K562 (cell line): Measurements from ENCODE around the gene RPL7A. TPM values are rescaled to one million over a fixed set of nuclear protein-coding genes. Genes with fewer than 3 reads are reported as not detected.

Source experiments
- ATAC-seq: fragments of 200-7000 bp; cut with Tn5 transposase; 3 replicates; pipeline ENCODE4 v1.9.1; 2020; ENCODE audit warnings: moderate library complexity
- BruUV-seq: library from RNA; stranded (reverse); fragments of 400-500 nt; replicated peaks from 2 replicates; lab custom pipeline; 2021; lab: Mats Ljungman, UMichigan
- CTCF ChIA-PET: fragments of 300-600 bp; formaldehyde crosslinking; extraction: SDS; loops from one replicate; lab custom pipeline; 2021; ENCODE audit warnings: low intra/inter-chr PET ratio; lab: Yijun Ruan, JAX
- POLR2A ChIA-PET: fragments of 300-600, 350-650 bp; sonication (Branson Sonifier 250); formaldehyde crosslinking; extraction: SDS; loops from one replicate; lab custom pipeline; 2021; ENCODE audit warnings: antibody characterized with exemption, inconsistent platforms; lab: Yijun Ruan, JAX
- DNase-seq, 4 experiments: peaks; one replicate each; pipeline versions ENCODE4 v3.0.0 to v3.0.0-alpha.2; 2011 to 2018; ENCODE audit warnings: low spot score in 3 of 4, mixed read lengths in 3 of 4; ENCODE audit errors: extremely low read depth in 1 of 4
- FAIRE-seq: peaks from 2 replicates; lab custom pipeline; 2011; peaks lifted over from hg19 to GRCh38; lab: Jason Lieb, UNC
- H2AFZ ChIP-seq: 2 replicates; pipeline ENCODE4 v1.6.0; 2011; ENCODE audit warnings: low read depth, low read length, control low read depth, inconsistent platforms
- H3K27ac ChIP-seq: fragments of 200-600 bp; 3 replicates; pipeline ENCODE4 v1.8.0; 2011; ENCODE audit warnings: low read depth, mild to moderate bottlenecking, control low read depth, inconsistent platforms, low read length, moderate library complexity, mixed read lengths; ENCODE audit errors: extremely low read depth
- H3K27me3 ChIP-seq, 2 experiments: fragments of 300-600 bp in 1 of 2; 2 replicates in 1 of 2; 3 replicates in 1 of 2; pipeline versions ENCODE4 v1.6.0 to v1.8.0; 2011; ENCODE audit warnings: inconsistent platforms in 2 of 2, low read length in 2 of 2, mild to moderate bottlenecking in 1 of 2, mixed read lengths in 1 of 2, moderate library complexity in 1 of 2; ENCODE audit not compliant: control insufficient read depth in 2 of 2, insufficient read depth in 2 of 2
- H3K36me3 ChIP-seq: fragments of 300-600 bp; 3 replicates; pipeline ENCODE4 v1.8.0; 2011; ENCODE audit warnings: mild to moderate bottlenecking, low read length, inconsistent platforms; ENCODE audit not compliant: control insufficient read depth, insufficient read depth
- H3K4me1 ChIP-seq, 2 experiments: fragments of 200-600 bp in 1 of 2; replicated peaks in 1 of 2; 2 replicates in 1 of 2; 3 replicates in 1 of 2; pipeline versions ENCODE4 v1.5.1 to v1.8.0; 2011; ENCODE audit warnings: inconsistent platforms in 2 of 2, low read length in 2 of 2, mild to moderate bottlenecking in 1 of 2, mixed read lengths in 1 of 2, moderate library complexity in 1 of 2; ENCODE audit not compliant: control insufficient read depth in 2 of 2, insufficient read depth in 2 of 2
- H3K4me2 ChIP-seq: 2 replicates; pipeline ENCODE4 v1.6.1; 2011; ENCODE audit warnings: low read length, control low read depth, inconsistent platforms, mixed read lengths; ENCODE audit not compliant: insufficient read depth
- H3K4me3 ChIP-seq: fragments of 200-600 bp; sonication (generic), shearing (Covaris generic); 2 replicates; pipeline ENCODE4 v1.5.1; 2016; ENCODE audit warnings: control low read depth, inconsistent platforms
- H3K79me2 ChIP-seq: fragments of 200-600 bp; 3 replicates; pipeline ENCODE4 v1.8.0; 2011; ENCODE audit warnings: low read length, inconsistent platforms; ENCODE audit not compliant: control insufficient read depth, insufficient read depth
- H3K9ac ChIP-seq, 2 experiments: 2 replicates each; pipeline versions ENCODE4 v1.6.0 to v1.6.1; 2011; ENCODE audit warnings: low read depth in 2 of 2, low read length in 2 of 2, control low read depth in 1 of 2, inconsistent platforms in 1 of 2, mild to moderate bottlenecking in 1 of 2, mixed read lengths in 1 of 2; ENCODE audit not compliant: insufficient read depth in 1 of 2
- H3K9me1 ChIP-seq: one replicate; pipeline ENCODE4 v1.6.0; 2011; ENCODE audit warnings: inconsistent platforms, mild to moderate bottlenecking, low read length, moderate library complexity; ENCODE audit not compliant: control insufficient read depth, insufficient read depth
- H3K9me3 ChIP-seq: replicated peaks from 2 replicates; pipeline ENCODE4 v1.5.1; 2011; ENCODE audit warnings: low read depth, low read length, inconsistent platforms; ENCODE audit not compliant: control insufficient read depth, insufficient read depth
- H4K20me1 ChIP-seq: replicated peaks from 2 replicates; pipeline ENCODE4 v1.6.1; 2011; ENCODE audit warnings: low read length, inconsistent platforms, mixed read lengths; ENCODE audit not compliant: control insufficient read depth, insufficient read depth
- CBX2 ChIP-seq: fragments of 200-600 bp; sonication (generic); IDR thresholded peaks from one replicate; pipeline ENCODE4 v1.6.1; 2012; ENCODE audit warnings: mild to moderate bottlenecking, low read length, inconsistent platforms; ENCODE audit not compliant: insufficient read depth, poor library complexity, severe bottlenecking
- CHD1 ChIP-seq: fragments of 200-600 bp; sonication (generic); IDR thresholded peaks from one replicate; pipeline ENCODE4 v1.6.1; 2012; ENCODE audit warnings: mild to moderate bottlenecking, moderate library complexity, low read length, inconsistent platforms
- FOXJ2 ChIP-seq: fragments of 200-800 bp; sonication (Bioruptor generic); IDR thresholded peaks from 2 replicates; pipeline ENCODE4 v1.6.1; 2016; ENCODE audit warnings: missing genetic modification characterization, missing compliant biosample characterization
- HDAC2 ChIP-seq: fragments of 450-650 bp; IDR thresholded peaks from 2 replicates; pipeline ENCODE4 v1.6.1; 2016; ENCODE audit warnings: mild to moderate bottlenecking
- KDM5B ChIP-seq: fragments of 200-600 bp; sonication (generic); IDR thresholded peaks from 2 replicates; pipeline ENCODE4 v1.6.1; 2012; ENCODE audit warnings: low read depth, mild to moderate bottlenecking, moderate library complexity, low read length, control low read depth, inconsistent platforms; ENCODE audit not compliant: insufficient replicate concordance
- NCOA1 ChIP-seq: fragments of 450-650 bp; IDR thresholded peaks from 2 replicates; pipeline ENCODE4 v1.6.1; 2016; ENCODE audit warnings: low read depth
- NFYB ChIP-seq: IDR thresholded peaks from 2 replicates; pipeline ENCODE4 v1.6.1; 2011; ENCODE audit warnings: mild to moderate bottlenecking, moderate library complexity; ENCODE audit not compliant: insufficient read length; ENCODE audit errors: extremely low read depth
- POLR2AphosphoS5 ChIP-seq: IDR thresholded peaks from 2 replicates; pipeline ENCODE4 v1.6.1; 2011; ENCODE audit warnings: mild to moderate bottlenecking, low read depth, low read length, moderate library complexity; ENCODE audit not compliant: control insufficient read depth, insufficient read depth
- ZFX ChIP-seq: sonication (generic); formaldehyde crosslinking; IDR thresholded peaks from 2 replicates; pipeline ENCODE4 v1.8.0; 2022; ENCODE audit warnings: mild to moderate bottlenecking, missing genetic modification reagents, moderate library complexity
- ZNF212 ChIP-seq: fragments of 450-650 bp; formaldehyde crosslinking; IDR thresholded peaks from 2 replicates; pipeline ENCODE4 v1.4.0; 2020; ENCODE audit warnings: mild to moderate bottlenecking
- WGBS: fragments of 100-300 bp; shearing (Covaris generic); methylation state at CpG from one replicate; pipeline ENCODE4 v1.1.6; 2016; ENCODE audit warnings: low coverage, mixed read lengths; ENCODE audit not compliant: insufficient coverage; ENCODE audit errors: missing lambda C conversion rate; 5-methylcytosine and 5-hydroxymethylcytosine counted together
- in situ Hi-C: fragments of 300-500 bp; cut with MboI; formaldehyde crosslinking; loops from 4 replicates; pipeline ENCODE4 v1.15.0; 2018; ENCODE audit warnings: inconsistent platforms, mixed read lengths
- intact Hi-C: fragments of 100-400 bp; cut with micrococcal nuclease; formaldehyde crosslinking; loops from 2 replicates; pipeline ENCODE4 v1.14.2; 2022
- polyA plus RNA-seq, 8 experiments: library from polyadenylated mRNA; depleted of rRNA in 4 of 8; stranded (reverse) in 5 of 8; unstranded in 3 of 8; fragments of >200 nt; fragmentation: Nextera tagmentation in 2 of 8; fragmentation: Illumina TruSeq in 1 of 8; extraction: Ambion mirVana in 2 of 8; extraction: Trizol in 1 of 8; gene quantifications; 2 replicates each; pipeline versions ENCODE4 v1.2.1 to v1.2.3, GENCODE V29; 2011 to 2014; ENCODE audit warnings: inconsistent platforms in 1 of 8, missing spikeins in 1 of 8
- total RNA-seq, 7 experiments: library from RNA; depleted of rRNA in 6 of 7; stranded (reverse); fragments of >200 nt in 6 of 7; fragmentation: Illumina TruSeq in 2 of 7; extraction: Trizol in 2 of 7; gene quantifications; 2 replicates each; pipeline versions ENCODE4 v1.2.1 to v1.2.3, GENCODE V29; 2011 to 2021; ENCODE audit warnings: low replicate concordance in 1 of 7
- TF ChIP-seq, protein P1 (sequence below): IDR thresholded peaks from 2 replicates; pipeline ENCODE4 v1.6.1; 2011; ENCODE audit warnings: borderline replicate concordance, low read depth, mild to moderate bottlenecking, moderate library complexity, low read length; ENCODE audit not compliant: insufficient read depth, poor library complexity, severe bottlenecking
- TF ChIP-seq, protein P2 (sequence below): sonication (generic); formaldehyde crosslinking; IDR thresholded peaks from 2 replicates; pipeline ENCODE4 v1.8.1; 2023; ENCODE audit warnings: mild to moderate bottlenecking, missing genetic modification reagents
- TF ChIP-seq, protein P3 (sequence below): sonication (generic); formaldehyde crosslinking; IDR thresholded peaks from 2 replicates; pipeline ENCODE4 v1.8.1; 2023; ENCODE audit warnings: mild to moderate bottlenecking, missing genetic modification reagents
- TF ChIP-seq, protein P4 (sequence below): fragments of 250-450 bp; sonication (Bioruptor Pico); IDR thresholded peaks from 2 replicates; pipeline ENCODE4 v1.9.0; 2021; ENCODE audit warnings: mild to moderate bottlenecking, inconsistent platforms

The RPL7A gene
- total and polyA plus RNA-seq, 9 of the 15 experiments (the other 6 are each of a cell fraction or from before 2014, with no cell fraction given) = 1,935 to 3,760 (median 2,652) TPM

DNA sequence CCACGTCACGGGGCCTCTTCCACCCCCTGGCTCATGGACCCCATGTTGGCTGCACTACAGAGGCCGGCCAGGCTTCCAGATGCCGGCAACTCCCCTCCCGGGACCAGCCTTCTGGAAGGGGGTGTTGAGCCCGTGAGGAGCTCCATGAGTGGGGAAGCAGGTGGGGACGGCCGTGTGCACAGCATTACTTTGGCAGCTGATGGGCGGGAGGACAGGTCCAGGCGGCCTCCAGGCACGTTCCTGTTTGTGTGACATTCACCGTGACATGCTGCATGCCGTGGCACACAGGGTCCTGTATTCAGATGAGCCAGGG, 43.9 kb upstream of the RPL7A start:
- Histone ChIP-seq H3K4me1 (peaks cover 3 to 20% of the 10 kb centered on the region in 2 experiments; a peak in 3 of 5 replicates), H3K9ac (no peak overlapping the region), H2AFZ (no peak overlapping the region), H3K27me3 (peaks cover 0 to 7% of the 10 kb centered on the region in 2 experiments; a peak in 1 of 5 replicates), H3K27ac (no peak overlapping the region), H3K4me3 (no peak overlapping the region), H3K4me2 (no peak overlapping the region), H3K36me3 (no peaks in the 10 kb centered on the region), H4K20me1 (no peaks in the 10 kb centered on the region), H3K79me2 (no peaks in the 10 kb centered on the region), H3K9me3 (peaks cover under 1% of the 10 kb centered on the region; the same call in 1 of the 2 replicates), H3K9me1 (no peaks in the 10 kb centered on the region)
- POLR2A ChIA-PET = no interaction called here
- no peak for FAIRE-seq
- 34% methylated on average over 11 of the region's 13 CpGs for WGBS
- DNase-seq = no peak
- CTCF ChIA-PET = no interaction called here
- no TSS peak for BruUV-seq
- ATAC-seq = no peak
- intact Hi-C loops = no loop called here
- in situ Hi-C loops = no loop called here
- TF ChIP-seq, protein P1, sequence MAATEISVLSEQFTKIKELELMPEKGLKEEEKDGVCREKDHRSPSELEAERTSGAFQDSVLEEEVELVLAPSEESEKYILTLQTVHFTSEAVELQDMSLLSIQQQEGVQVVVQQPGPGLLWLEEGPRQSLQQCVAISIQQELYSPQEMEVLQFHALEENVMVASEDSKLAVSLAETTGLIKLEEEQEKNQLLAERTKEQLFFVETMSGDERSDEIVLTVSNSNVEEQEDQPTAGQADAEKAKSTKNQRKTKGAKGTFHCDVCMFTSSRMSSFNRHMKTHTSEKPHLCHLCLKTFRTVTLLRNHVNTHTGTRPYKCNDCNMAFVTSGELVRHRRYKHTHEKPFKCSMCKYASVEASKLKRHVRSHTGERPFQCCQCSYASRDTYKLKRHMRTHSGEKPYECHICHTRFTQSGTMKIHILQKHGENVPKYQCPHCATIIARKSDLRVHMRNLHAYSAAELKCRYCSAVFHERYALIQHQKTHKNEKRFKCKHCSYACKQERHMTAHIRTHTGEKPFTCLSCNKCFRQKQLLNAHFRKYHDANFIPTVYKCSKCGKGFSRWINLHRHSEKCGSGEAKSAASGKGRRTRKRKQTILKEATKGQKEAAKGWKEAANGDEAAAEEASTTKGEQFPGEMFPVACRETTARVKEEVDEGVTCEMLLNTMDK = no peak
- no peak for TF ChIP-seq NCOA1
- TF ChIP-seq KDM5B = no peak
- TF ChIP-seq, protein P2, sequence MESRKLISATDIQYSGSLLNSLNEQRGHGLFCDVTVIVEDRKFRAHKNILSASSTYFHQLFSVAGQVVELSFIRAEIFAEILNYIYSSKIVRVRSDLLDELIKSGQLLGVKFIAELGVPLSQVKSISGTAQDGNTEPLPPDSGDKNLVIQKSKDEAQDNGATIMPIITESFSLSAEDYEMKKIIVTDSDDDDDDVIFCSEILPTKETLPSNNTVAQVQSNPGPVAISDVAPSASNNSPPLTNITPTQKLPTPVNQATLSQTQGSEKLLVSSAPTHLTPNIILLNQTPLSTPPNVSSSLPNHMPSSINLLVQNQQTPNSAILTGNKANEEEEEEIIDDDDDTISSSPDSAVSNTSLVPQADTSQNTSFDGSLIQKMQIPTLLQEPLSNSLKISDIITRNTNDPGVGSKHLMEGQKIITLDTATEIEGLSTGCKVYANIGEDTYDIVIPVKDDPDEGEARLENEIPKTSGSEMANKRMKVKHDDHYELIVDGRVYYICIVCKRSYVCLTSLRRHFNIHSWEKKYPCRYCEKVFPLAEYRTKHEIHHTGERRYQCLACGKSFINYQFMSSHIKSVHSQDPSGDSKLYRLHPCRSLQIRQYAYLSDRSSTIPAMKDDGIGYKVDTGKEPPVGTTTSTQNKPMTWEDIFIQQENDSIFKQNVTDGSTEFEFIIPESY (CRISPR knock-in tag) = no peak
- TF ChIP-seq NFYB = no peak
- no peak for TF ChIP-seq CBX2
- TF ChIP-seq ZNF212 (CRISPR knock-in tag) = no peak
- no peak for TF ChIP-seq HDAC2
- TF ChIP-seq CHD1 = no peak
- no peak for TF ChIP-seq POLR2AphosphoS5
- no peak for TF ChIP-seq ZFX
- no peak for TF ChIP-seq FOXJ2 (tag)
- TF ChIP-seq, protein P3, sequence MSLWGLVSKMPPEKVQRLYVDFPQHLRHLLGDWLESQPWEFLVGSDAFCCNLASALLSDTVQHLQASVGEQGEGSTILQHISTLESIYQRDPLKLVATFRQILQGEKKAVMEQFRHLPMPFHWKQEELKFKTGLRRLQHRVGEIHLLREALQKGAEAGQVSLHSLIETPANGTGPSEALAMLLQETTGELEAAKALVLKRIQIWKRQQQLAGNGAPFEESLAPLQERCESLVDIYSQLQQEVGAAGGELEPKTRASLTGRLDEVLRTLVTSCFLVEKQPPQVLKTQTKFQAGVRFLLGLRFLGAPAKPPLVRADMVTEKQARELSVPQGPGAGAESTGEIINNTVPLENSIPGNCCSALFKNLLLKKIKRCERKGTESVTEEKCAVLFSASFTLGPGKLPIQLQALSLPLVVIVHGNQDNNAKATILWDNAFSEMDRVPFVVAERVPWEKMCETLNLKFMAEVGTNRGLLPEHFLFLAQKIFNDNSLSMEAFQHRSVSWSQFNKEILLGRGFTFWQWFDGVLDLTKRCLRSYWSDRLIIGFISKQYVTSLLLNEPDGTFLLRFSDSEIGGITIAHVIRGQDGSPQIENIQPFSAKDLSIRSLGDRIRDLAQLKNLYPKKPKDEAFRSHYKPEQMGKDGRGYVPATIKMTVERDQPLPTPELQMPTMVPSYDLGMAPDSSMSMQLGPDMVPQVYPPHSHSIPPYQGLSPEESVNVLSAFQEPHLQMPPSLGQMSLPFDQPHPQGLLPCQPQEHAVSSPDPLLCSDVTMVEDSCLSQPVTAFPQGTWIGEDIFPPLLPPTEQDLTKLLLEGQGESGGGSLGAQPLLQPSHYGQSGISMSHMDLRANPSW = no peak
- TF ChIP-seq, protein P4, sequence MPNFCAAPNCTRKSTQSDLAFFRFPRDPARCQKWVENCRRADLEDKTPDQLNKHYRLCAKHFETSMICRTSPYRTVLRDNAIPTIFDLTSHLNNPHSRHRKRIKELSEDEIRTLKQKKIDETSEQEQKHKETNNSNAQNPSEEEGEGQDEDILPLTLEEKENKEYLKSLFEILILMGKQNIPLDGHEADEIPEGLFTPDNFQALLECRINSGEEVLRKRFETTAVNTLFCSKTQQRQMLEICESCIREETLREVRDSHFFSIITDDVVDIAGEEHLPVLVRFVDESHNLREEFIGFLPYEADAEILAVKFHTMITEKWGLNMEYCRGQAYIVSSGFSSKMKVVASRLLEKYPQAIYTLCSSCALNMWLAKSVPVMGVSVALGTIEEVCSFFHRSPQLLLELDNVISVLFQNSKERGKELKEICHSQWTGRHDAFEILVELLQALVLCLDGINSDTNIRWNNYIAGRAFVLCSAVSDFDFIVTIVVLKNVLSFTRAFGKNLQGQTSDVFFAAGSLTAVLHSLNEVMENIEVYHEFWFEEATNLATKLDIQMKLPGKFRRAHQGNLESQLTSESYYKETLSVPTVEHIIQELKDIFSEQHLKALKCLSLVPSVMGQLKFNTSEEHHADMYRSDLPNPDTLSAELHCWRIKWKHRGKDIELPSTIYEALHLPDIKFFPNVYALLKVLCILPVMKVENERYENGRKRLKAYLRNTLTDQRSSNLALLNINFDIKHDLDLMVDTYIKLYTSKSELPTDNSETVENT (CRISPR knock-in tag) = no peak
